Small intestine (tissue), 7 donors: ENCODE measurements around the gene FAM162B. TPM values are rescaled to one million over a fixed set of nuclear protein-coding genes. Genes with fewer than 3 reads are reported as not detected.
A peak's percentile ranks its signal among the peaks of the same experiment; 100 is the strongest.
"Not testable (repeated sequence)": the region's sequence is repeated elsewhere in the genome, so short reads cannot be mapped to it uniquely, and the experiment has no call there.

Experiments used
- DNase-seq, 2 donors: peaks; one replicate each; pipeline versions ENCODE4 v3.0.0 to v3.0.0-alpha.2; 2013
- FAIRE-seq: peaks from 2 replicates; lab custom pipeline; 2012; peaks lifted over from hg19 to GRCh38; lab: Jason Lieb, UNC
- H3K27ac ChIP-seq, 3 donors: one replicate each; pipeline ENCODE4 v1.5.1; 2013; ENCODE audit warnings: low read length in 2 of 3, mild to moderate bottlenecking in 2 of 3, control low read depth in 1 of 3, inconsistent platforms in 1 of 3, low read depth in 1 of 3, moderate library complexity in 1 of 3
- H3K27me3 ChIP-seq, 3 donors: one replicate each; pipeline ENCODE4 v1.6.1; 2013; ENCODE audit warnings: low read length in 3 of 3, inconsistent platforms in 1 of 3; ENCODE audit not compliant: control insufficient read depth in 3 of 3, insufficient read depth in 3 of 3
- H3K36me3 ChIP-seq, 3 donors: one replicate each; pipeline ENCODE4 v1.6.1; 2013; ENCODE audit warnings: low read length in 3 of 3, inconsistent platforms in 1 of 3, low read depth in 1 of 3, mild to moderate bottlenecking in 1 of 3, moderate library complexity in 1 of 3; ENCODE audit not compliant: control insufficient read depth in 3 of 3, insufficient read depth in 2 of 3
- H3K4me1 ChIP-seq, 3 donors: one replicate each; pipeline ENCODE4 v1.6.1; 2013; ENCODE audit warnings: low read length in 2 of 3, inconsistent platforms in 1 of 3, low read depth in 1 of 3, mild to moderate bottlenecking in 1 of 3, moderate library complexity in 1 of 3; ENCODE audit not compliant: control insufficient read depth in 3 of 3, insufficient read depth in 2 of 3
- H3K4me3 ChIP-seq, 3 donors: one replicate each; pipeline ENCODE4 v1.5.1; 2013; ENCODE audit warnings: low read length in 3 of 3, control low read depth in 1 of 3, inconsistent platforms in 1 of 3, low read depth in 1 of 3, mild to moderate bottlenecking in 1 of 3, moderate library complexity in 1 of 3
- H3K9me3 ChIP-seq, 2 donors: one replicate each; pipeline ENCODE4 v1.6.1; 2013; ENCODE audit warnings: low read depth in 1 of 2, low read length in 1 of 2; ENCODE audit not compliant: control insufficient read depth in 2 of 2, insufficient read depth in 1 of 2
- WGBS, 3 donors: extraction: QIAGEN DNeasy Blood & Tissue Kit; methylation state at CpG; one replicate each; pipeline ENCODE4 v1.1.7; 2013; 5-methylcytosine and 5-hydroxymethylcytosine counted together
- polyA plus RNA-seq, 4 donors: library from polyadenylated mRNA; stranded (reverse) in 3 of 4; unstranded in 1 of 4; fragments of 200-250 nt in 3 of 4; fragments of 120-200 nt in 1 of 4; gene quantifications; one replicate each; pipeline versions ENCODE4 v1.2.1 to v1.2.3, GENCODE V29; 2013
- donor health status: healthy with polysubstance abuse.
- donor health status: control.
- donor health status: control.
- donor health status: Bipolar disorder and iron deficiency.
- donor health status: healthy.

FAM162B gene
- polyA plus RNA-seq, 4 donors, result 0.30 to 1.6 (median 0.81) TPM; not detected in 1

DNA sequence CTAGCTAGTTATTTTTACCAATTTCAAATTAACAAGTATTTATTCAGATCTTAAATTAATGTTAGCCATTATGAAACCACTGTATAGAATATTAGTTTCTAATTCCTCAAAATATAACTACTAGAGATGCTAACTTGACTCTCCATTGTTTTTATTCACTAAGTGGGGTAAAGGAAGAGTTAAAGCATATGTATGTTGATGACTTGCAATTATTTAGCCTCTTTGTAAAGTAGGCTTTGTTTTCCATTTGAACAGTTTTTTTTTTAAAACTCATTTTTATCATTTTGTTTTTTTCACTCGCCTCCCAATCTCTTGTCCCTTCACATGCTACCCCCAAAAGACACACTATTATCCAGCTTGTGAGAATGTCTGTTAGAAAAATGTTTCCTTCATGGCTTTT is 3.3 kb downstream of the FAM162B start:
- Histone ChIP-seq H3K36me3 (no peaks in the 10 kb centered on the region), H3K27me3 (peaks cover 6 to 28% (median 19%) of the 10 kb centered on the region in 3 donors), H3K27ac (no peak overlapping the region), H3K4me3 (no peak overlapping the region), H3K4me1 (no peaks in the 10 kb centered on the region), H3K9me3 (no peaks in the 10 kb centered on the region)
- WGBS, 3 donors, result 87 to 90% (median 88%) methylated on average over 1 of the region's 1 CpG
- no peak for FAIRE-seq
- no peak for DNase-seq

DNA sequence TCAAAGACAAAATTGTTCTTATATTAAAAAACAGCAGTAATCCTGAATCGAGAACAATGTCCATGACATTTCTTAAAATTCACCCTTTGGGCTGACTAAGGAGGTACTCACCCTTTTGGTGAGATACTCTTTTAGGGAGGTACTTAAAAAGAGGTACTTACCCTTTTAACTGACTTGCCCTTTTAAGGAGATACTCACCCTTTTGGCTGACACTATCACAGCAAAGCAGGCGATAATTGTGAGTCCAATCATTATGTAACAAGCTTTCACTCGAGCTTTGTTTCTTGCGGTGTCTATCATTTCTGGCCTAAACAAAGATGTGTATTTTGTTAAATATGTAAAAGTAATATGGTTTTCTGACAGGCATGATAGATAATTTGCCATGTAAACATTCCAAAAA is 3.7 kb downstream of the FAM162B start:
- no peak for FAIRE-seq

DNA sequence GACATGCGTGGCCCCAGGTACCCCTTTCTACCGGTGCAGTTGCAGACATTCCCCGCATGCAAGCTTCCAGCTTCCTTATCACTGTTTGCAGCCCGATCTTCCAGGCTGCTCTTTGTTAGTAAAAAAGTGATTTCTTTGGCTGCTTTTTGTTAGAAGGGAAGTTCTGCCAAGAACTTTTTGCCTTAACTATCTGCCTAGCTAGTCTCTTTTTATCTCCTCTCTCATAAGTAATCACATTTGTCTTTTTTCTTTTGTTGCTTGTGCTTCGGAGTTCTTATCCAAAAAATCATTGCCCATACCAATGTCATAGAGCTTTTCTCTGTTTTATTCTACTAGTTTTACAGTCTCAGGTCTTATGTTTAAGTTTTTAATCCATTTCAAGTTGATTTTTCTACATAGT is 20.3 kb downstream of the FAM162B start:
- Histone ChIP-seq H3K9me3 (no peaks in the 10 kb centered on the region), H3K27ac (no peak overlapping the region), H3K4me1 (no peaks in the 10 kb centered on the region), H3K27me3 (no peaks in the 10 kb centered on the region), H3K4me3 (no peak overlapping the region), H3K36me3 (no peaks in the 10 kb centered on the region)
- WGBS, 3 donors, result 72 to 82% (median 76%) methylated on average over 5 of the region's 5 CpGs
- FAIRE-seq, result no peak
- DNase-seq, result no peak

More for the DNA sequence above, 3.7 kb downstream of the FAM162B start:
- Histone ChIP-seq H3K9me3 (no peaks in the 10 kb centered on the region), H3K27me3 (peaks cover 6 to 26% (median 19%) of the 10 kb centered on the region in 3 donors), H3K4me3 (no peak overlapping the region), H3K36me3 (no peaks in the 10 kb centered on the region), H3K27ac (no peak overlapping the region), H3K4me1 (no peaks in the 10 kb centered on the region)
- 69 to 75% (median 72%) methylated on average over 4 of the region's 4 CpGs for WGBS, 3 donors
- DNase-seq, result no peak

DNA sequence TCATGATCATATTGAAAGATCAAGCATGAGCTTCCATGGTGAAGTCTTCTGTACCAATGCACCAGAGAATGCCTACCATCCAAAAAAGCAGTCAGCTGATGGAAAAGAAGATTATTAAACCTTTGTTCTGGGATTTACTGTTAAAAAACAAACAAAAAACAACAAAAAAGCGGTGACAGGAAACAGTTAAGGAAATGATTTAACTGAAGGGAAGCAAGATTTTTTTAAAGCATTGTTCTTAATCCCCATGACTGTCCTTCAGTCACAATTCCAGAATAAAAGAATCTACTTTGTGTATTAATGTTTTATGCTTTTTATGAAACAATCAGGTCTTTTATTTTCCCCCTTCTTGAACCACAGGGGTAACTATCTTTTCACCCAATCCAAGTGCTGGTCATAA is 23.9 kb downstream of the FAM162B start:
- Histone ChIP-seq H3K36me3 (no peaks in the 10 kb centered on the region), H3K27ac (no peak overlapping the region), H3K4me1 (no peaks in the 10 kb centered on the region), H3K9me3 (peaks cover 0 to 4% of the 10 kb centered on the region in 2 donors), H3K27me3 (no peaks in the 10 kb centered on the region), H3K4me3 (no peak overlapping the region)
- FAIRE-seq, result no peak
- 70 to 79% (median 77%) methylated on average over 1 of the region's 1 CpG for WGBS, 3 donors
- no peak for DNase-seq

DNA sequence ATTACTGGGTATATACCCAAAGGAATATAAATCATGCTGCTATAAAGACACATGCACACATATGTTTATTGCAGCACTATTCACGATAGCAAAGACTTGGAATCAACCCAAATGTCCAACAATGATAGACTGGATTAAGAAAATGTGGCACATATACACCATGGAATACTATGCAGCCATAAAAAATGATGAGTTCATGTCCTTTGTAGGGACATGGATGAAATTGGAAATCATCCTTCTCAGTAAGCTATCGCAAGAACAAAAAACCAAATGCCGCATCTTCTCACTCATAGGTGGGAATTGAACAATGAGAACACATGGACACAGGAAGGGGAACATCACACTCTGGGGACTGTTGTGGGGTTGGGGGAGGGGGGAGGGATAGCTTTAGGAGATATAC is 25.0 kb downstream of the FAM162B start:
- H3K4me3 ChIP-seq, H3K36me3 ChIP-seq, DNase-seq, FAIRE-seq, H3K4me1 ChIP-seq, H3K27ac ChIP-seq, H3K9me3 ChIP-seq, H3K27me3 ChIP-seq: not testable (repeated sequence)
- 88 to 94% (median 90%) methylated on average over 3 of the region's 3 CpGs for WGBS, 3 donors

DNA sequence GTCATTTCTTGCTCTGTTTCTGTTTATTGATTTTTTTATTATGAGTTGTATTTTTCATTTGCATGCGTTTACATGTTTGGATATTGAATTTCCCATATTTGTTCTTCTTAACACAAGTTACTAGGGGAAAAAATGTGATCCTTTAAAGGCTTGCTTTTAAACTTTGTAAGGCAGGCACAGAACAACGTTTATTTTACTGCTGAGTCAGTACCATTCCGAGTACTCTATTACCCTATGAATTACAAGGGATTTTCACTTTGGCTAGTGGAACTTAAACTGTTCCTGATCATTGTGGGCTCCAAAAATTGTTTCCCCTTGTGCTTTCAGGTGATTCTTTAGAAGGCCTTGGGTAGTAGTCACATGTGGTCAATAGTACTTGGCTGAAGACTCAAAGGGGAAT is 28.5 kb downstream of the FAM162B start:
- FAIRE-seq, result no peak
- 95 to 97% (median 97%) methylated on average over 3 of the region's 3 CpGs for WGBS, 3 donors

DNA sequence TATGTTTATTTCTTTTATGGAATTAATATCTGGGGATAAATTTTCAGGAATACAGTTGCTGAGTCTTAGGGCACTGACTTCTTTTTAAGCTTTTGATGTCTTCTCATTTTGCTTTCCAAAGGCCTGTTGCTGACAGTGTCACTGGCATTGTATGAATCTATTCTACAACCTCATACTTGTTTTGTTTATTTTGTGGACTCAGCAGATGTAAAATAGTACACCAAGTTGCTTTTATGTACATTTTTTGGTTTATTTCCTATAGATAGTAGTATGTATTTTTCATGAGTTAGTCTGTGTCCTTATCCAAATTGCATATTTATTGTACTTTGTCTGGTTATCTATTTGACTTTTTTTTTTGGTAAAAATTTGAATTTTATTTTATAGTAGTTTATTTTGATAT is 35.0 kb downstream of the FAM162B start:
- peaks cover 2 to 4% (median 2%) of the 10 kb centered on the region in 3 donors for H3K36me3 ChIP-seq
- no peaks in the 10 kb centered on the region for H3K9me3 ChIP-seq
- DNase-seq (no peak), FAIRE-seq (no peak)
- H3K4me3 ChIP-seq, result no peak overlapping the region
- no peak overlapping the region for H3K27ac ChIP-seq
- H3K4me1 ChIP-seq, result no peaks in the 10 kb centered on the region
- no peaks in the 10 kb centered on the region for H3K27me3 ChIP-seq

More for the DNA sequence above, 28.5 kb downstream of the FAM162B start:
- Histone ChIP-seq H3K27me3 (no peaks in the 10 kb centered on the region), H3K9me3 (peaks cover 0 to 4% of the 10 kb centered on the region in 2 donors), H3K36me3 (peaks cover 0 to 1% (median 0%) of the 10 kb centered on the region in 3 donors), H3K4me3 (no peak overlapping the region), H3K4me1 (no peaks in the 10 kb centered on the region), H3K27ac (no peak overlapping the region)
- DNase-seq, result no peak

DNA sequence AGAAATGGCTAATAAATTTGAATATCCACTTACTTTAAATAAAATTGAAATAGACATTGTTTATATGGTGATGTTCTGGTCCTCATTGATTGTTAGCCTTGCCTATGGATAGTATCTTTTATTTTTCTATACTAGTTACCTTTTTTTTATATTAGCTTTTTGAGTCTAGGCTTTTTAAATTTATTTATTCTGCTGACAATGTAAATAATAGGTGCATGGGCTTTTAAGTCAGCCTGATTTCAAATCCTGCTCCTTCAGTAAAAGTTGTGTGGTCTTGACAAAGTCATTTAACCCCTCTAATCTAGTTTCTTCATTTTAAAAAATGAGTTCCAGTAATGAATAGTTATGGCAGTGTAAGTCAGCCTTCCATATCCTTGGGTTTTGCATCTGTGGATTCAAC is 38.6 kb downstream of the FAM162B start:
- Histone ChIP-seq H3K27ac (no peak overlapping the region), H3K27me3 (no peaks in the 10 kb centered on the region), H3K4me1 (no peaks in the 10 kb centered on the region), H3K9me3 (no peaks in the 10 kb centered on the region), H3K4me3 (no peak overlapping the region), H3K36me3 (peaks cover 2 to 10% (median 5%) of the 10 kb centered on the region in 3 donors)
- FAIRE-seq (no peak), DNase-seq (no peak)

DNA sequence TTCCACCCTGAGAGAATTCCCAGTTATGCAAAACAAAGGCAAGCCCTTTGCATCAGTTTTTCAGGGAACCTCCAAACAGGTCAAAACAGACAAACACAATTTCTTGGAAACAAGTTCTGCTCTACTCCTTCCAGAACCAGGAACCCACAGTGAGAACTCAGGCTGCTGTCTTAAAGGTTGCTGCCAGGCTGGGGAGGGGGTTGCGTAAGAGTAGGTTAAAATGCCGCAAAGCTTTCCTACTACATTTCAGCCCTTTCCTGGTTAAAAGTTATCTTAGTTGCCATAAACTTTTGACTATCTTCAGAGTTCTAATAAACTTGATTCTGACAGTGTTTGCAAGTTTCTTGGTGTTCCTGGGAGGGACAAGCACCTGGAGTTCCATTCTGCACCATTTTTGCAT is 50.8 kb downstream of the FAM162B start:
- 92 to 98% (median 96%) methylated on average over 2 of the region's 2 CpGs for WGBS, 3 donors
- DNase-seq, result peak in 1 of 2 donors; percentile 17
- FAIRE-seq, result no peak
- Histone ChIP-seq H3K9me3 (no peaks in the 10 kb centered on the region), H3K27me3 (no peaks in the 10 kb centered on the region), H3K4me1 (peaks cover 0 to 6% (median 0%) of the 10 kb centered on the region in 3 donors), H3K36me3 (peaks cover 2 to 29% (median 5%) of the 10 kb centered on the region in 3 donors), H3K4me3 (no peak overlapping the region), H3K27ac (no peak overlapping the region)
